SK-N-SH treated with all-trans-retinoic acid at 6 μM for 48 hours (cell line): ENCODE data around the gene PAQR6.

ENCODE experiments used
- ATAC-seq: fragments of 200-7000 bp; cut with Tn5 transposase; 3 replicates; pipeline ENCODE4 v1.9.1; 2020; ENCODE audit warnings: mild to moderate bottlenecking, moderate library complexity
- ARNTL ChIP-seq: fragments of 450-650 bp; formaldehyde crosslinking; IDR thresholded peaks from 2 replicates; pipeline ENCODE4 v1.5.0; 2020; ENCODE audit warnings: low read depth, mild to moderate bottlenecking, moderate library complexity, borderline replicate concordance
- CREB5 ChIP-seq: fragments of 250-450 bp; sonication (Bioruptor Pico); IDR thresholded peaks from 2 replicates; pipeline ENCODE4 v1.5.1; 2020; ENCODE audit warnings: low read depth, mild to moderate bottlenecking, moderate library complexity
- CSDC2 ChIP-seq: fragments of 250-450 bp; sonication (Bioruptor Pico); IDR thresholded peaks from 2 replicates; pipeline ENCODE4 v1.5.0; 2020; ENCODE audit warnings: mild to moderate bottlenecking, moderate library complexity
- CSRNP3 ChIP-seq: fragments of 250-450 bp; sonication (Bioruptor Pico); IDR thresholded peaks from 2 replicates; pipeline ENCODE4 v1.5.1; 2021; ENCODE audit warnings: mild to moderate bottlenecking, moderate library complexity
- ISL1 ChIP-seq: fragments of 250-450 bp; sonication (Bioruptor Pico); IDR thresholded peaks from 2 replicates; pipeline ENCODE4 v2.1.2; 2022; ENCODE audit warnings: mild to moderate bottlenecking, moderate library complexity
- OSR1 ChIP-seq: fragments of 250-450 bp; sonication (Bioruptor Pico); IDR thresholded peaks from 2 replicates; pipeline ENCODE4 v1.8.0; 2022; ENCODE audit warnings: moderate library complexity, mild to moderate bottlenecking, inconsistent platforms
- PATZ1 ChIP-seq: fragments of 250-450 bp; sonication (Bioruptor Pico); IDR thresholded peaks from 2 replicates; pipeline ENCODE4 v1.8.0; 2020; ENCODE audit warnings: mild to moderate bottlenecking, moderate library complexity, borderline replicate concordance
- POU6F1 ChIP-seq: fragments of 250-450 bp; sonication (Bioruptor Pico); IDR thresholded peaks from 2 replicates; pipeline ENCODE4 v1.8.0; 2021; ENCODE audit warnings: low read depth, mild to moderate bottlenecking, moderate library complexity, borderline replicate concordance
- PPARA ChIP-seq: fragments of 250-450 bp; sonication (Bioruptor Pico); IDR thresholded peaks from 2 replicates; pipeline ENCODE4 v1.5.0; 2020; ENCODE audit warnings: mild to moderate bottlenecking, borderline replicate concordance
- SNAI2 ChIP-seq: fragments of 250-450 bp; sonication (Bioruptor Pico); IDR thresholded peaks from 2 replicates; pipeline ENCODE4 v1.5.0; 2020; ENCODE audit warnings: mild to moderate bottlenecking, moderate library complexity
- TCF4 ChIP-seq: fragments of 250-450 bp; sonication (Bioruptor Pico); IDR thresholded peaks from 2 replicates; pipeline ENCODE4 v1.8.0; 2021; ENCODE audit warnings: mild to moderate bottlenecking, moderate library complexity, borderline replicate concordance
- TSHZ2 ChIP-seq: fragments of 250-450 bp; sonication (Bioruptor Pico); IDR thresholded peaks from 2 replicates; pipeline ENCODE4 v1.5.0; 2020; ENCODE audit warnings: mild to moderate bottlenecking, moderate library complexity
- ZC3H10 ChIP-seq: fragments of 250-450 bp; sonication (Bioruptor Pico); IDR thresholded peaks from 2 replicates; pipeline ENCODE4 v1.5.1; 2021; ENCODE audit warnings: mild to moderate bottlenecking, moderate library complexity
- ZFP3 ChIP-seq: fragments of 250-450 bp; sonication (Bioruptor Pico); IDR thresholded peaks from 2 replicates; pipeline ENCODE4 v1.5.0; 2020; ENCODE audit warnings: mild to moderate bottlenecking, moderate library complexity
- ZNF565 ChIP-seq: fragments of 450-650 bp; formaldehyde crosslinking; conservative IDR thresholded peaks from 2 replicates; pipeline ENCODE4 v1.5.0; 2020; ENCODE audit warnings: low read depth, mild to moderate bottlenecking, moderate library complexity
- ZNF8 ChIP-seq: fragments of 450-650 bp; formaldehyde crosslinking; IDR thresholded peaks from 2 replicates; pipeline ENCODE4 v1.5.0; 2020; ENCODE audit warnings: mild to moderate bottlenecking, moderate library complexity

The PAQR6 gene

GRCh38 chr1:156249593-156249992 is 1.7 kb upstream of the PAQR6 start:
- no peak for ATAC-seq
- TF ChIP-seq POU6F1 (CRISPR knock-in tag) = no peak
- TF ChIP-seq ZC3H10 (CRISPR knock-in tag) = no peak
- no peak for TF ChIP-seq ARNTL (CRISPR knock-in tag)
- TF ChIP-seq ZNF8 = no peak
- TF ChIP-seq ZNF565 = no peak
- no peak for TF ChIP-seq OSR1 (CRISPR knock-in tag)
- no peak for TF ChIP-seq CSDC2 (CRISPR knock-in tag)
- TF ChIP-seq PATZ1 (CRISPR knock-in tag) = no peak
- TF ChIP-seq CSRNP3 (CRISPR knock-in tag) = no peak
- no peak for TF ChIP-seq ISL1 (CRISPR knock-in tag)
- TF ChIP-seq CREB5 (CRISPR knock-in tag) = no peak
- TF ChIP-seq PPARA (CRISPR knock-in tag) = no peak

GRCh38 chr1:156248323-156248683 is 447 bp upstream of the PAQR6 start:
- TF ChIP-seq ZFP3 (CRISPR knock-in tag) = no peak
- TF ChIP-seq CSRNP3 (CRISPR knock-in tag) = no peak
- no peak for TF ChIP-seq SNAI2 (CRISPR knock-in tag)
- TF ChIP-seq ZNF565 = no peak
- no peak for TF ChIP-seq ISL1 (CRISPR knock-in tag)
- TF ChIP-seq TCF4 (CRISPR knock-in tag) = no peak
- TF ChIP-seq CREB5 (CRISPR knock-in tag) = no peak
- TF ChIP-seq OSR1 (CRISPR knock-in tag) = no peak
- TF ChIP-seq TSHZ2 (CRISPR knock-in tag) = no peak
- TF ChIP-seq PPARA (CRISPR knock-in tag) = no peak
- TF ChIP-seq, all 23 proteins: peak for 0

More at GRCh38 chr1:156248323-156248683, 447 bp upstream of the PAQR6 start:
- ATAC-seq = no peak
